Measurements from ENCODE around the gene BCL2L2.

The BCL2L2 gene

DNA sequence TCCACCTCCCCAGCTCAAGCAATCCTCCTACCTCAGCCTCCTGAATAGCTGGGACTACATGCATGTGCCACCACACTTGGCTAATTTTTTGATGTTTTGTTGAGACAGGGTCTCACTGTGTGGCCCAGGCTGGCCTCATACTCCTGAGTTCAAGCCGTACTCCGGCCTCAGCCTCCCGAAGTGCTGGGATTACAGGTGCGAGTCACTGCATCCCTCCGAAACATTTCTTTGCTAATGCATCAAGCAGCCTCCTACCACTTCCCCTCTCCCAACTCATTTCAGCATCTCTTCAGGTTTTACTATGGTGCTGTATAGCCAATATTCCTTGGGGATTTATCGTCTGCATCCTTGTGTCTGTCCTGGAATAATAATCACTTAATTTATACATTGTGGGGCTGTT lies 48.4 kb downstream of the BCL2L2 start:
- TF ChIP-seq, protein P1, sequence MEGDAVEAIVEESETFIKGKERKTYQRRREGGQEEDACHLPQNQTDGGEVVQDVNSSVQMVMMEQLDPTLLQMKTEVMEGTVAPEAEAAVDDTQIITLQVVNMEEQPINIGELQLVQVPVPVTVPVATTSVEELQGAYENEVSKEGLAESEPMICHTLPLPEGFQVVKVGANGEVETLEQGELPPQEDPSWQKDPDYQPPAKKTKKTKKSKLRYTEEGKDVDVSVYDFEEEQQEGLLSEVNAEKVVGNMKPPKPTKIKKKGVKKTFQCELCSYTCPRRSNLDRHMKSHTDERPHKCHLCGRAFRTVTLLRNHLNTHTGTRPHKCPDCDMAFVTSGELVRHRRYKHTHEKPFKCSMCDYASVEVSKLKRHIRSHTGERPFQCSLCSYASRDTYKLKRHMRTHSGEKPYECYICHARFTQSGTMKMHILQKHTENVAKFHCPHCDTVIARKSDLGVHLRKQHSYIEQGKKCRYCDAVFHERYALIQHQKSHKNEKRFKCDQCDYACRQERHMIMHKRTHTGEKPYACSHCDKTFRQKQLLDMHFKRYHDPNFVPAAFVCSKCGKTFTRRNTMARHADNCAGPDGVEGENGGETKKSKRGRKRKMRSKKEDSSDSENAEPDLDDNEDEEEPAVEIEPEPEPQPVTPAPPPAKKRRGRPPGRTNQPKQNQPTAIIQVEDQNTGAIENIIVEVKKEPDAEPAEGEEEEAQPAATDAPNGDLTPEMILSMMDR (IDR thresholded peaks at IDR 0.05; ENCODE audit: insufficient read depth, low read length), result no peak
- TF ChIP-seq SPI1 (IDR thresholded peaks at IDR 0.05; ENCODE audit: borderline replicate concordance, low read depth) (no peak), POLR2AphosphoS5 (IDR thresholded peaks at IDR 0.05; ENCODE audit: low read depth) (no peak), GABPA (IDR thresholded peaks at IDR 0.05; ENCODE audit: low read depth) (no peak)
- TF ChIP-seq, protein P2, sequence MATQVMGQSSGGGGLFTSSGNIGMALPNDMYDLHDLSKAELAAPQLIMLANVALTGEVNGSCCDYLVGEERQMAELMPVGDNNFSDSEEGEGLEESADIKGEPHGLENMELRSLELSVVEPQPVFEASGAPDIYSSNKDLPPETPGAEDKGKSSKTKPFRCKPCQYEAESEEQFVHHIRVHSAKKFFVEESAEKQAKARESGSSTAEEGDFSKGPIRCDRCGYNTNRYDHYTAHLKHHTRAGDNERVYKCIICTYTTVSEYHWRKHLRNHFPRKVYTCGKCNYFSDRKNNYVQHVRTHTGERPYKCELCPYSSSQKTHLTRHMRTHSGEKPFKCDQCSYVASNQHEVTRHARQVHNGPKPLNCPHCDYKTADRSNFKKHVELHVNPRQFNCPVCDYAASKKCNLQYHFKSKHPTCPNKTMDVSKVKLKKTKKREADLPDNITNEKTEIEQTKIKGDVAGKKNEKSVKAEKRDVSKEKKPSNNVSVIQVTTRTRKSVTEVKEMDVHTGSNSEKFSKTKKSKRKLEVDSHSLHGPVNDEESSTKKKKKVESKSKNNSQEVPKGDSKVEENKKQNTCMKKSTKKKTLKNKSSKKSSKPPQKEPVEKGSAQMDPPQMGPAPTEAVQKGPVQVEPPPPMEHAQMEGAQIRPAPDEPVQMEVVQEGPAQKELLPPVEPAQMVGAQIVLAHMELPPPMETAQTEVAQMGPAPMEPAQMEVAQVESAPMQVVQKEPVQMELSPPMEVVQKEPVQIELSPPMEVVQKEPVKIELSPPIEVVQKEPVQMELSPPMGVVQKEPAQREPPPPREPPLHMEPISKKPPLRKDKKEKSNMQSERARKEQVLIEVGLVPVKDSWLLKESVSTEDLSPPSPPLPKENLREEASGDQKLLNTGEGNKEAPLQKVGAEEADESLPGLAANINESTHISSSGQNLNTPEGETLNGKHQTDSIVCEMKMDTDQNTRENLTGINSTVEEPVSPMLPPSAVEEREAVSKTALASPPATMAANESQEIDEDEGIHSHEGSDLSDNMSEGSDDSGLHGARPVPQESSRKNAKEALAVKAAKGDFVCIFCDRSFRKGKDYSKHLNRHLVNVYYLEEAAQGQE (IDR thresholded peaks at IDR 0.05; ENCODE audit: insufficient replicate concordance, low read depth), result no peak
- Histone ChIP-seq H3K27me3 (ENCODE audit: insufficient read depth, poor library complexity, severe bottlenecking) (peaks cover 46% of the 10 kb centered on the region), H3K27ac (replicated peaks) (no peak overlapping the region), H3K4me3 (replicated peaks; ENCODE audit: insufficient read depth, low read length) (no peak overlapping the region)
- DNase-seq (ENCODE audit: low read depth in 1 of 2, low spot score in 1 of 2), result no peak

DNA sequence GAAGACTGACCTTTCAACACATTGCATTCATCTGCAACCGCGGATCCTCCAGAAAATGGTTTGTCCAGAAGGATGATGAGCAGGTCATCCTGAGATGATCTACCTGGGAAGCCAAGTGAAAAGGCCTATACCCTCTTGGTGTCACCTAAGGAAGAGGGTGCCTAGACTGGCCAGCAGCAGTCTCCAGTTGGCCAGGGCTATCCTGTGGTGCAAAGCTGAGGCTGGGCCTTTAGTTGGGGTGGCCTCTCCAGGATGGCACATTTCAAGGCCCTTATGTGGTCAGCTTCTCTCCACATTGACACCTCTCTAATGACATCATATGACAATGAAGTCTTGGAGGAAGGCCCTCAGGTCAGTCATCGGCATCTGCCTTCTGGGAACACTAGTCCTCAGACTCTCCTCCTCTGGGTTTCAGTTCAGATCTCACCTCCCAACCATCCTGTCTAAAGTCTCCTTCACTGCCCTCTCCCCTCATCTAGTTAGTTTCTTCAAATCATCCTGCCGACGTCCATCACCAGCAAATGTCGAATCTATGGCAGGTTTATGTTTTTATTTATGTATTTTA lies 49.3 kb downstream of the BCL2L2 start:
- H3K27me3 ChIP-seq (ENCODE audit: insufficient read depth, poor library complexity, severe bottlenecking), result peaks cover 44% of the 10 kb centered on the region

DNA sequence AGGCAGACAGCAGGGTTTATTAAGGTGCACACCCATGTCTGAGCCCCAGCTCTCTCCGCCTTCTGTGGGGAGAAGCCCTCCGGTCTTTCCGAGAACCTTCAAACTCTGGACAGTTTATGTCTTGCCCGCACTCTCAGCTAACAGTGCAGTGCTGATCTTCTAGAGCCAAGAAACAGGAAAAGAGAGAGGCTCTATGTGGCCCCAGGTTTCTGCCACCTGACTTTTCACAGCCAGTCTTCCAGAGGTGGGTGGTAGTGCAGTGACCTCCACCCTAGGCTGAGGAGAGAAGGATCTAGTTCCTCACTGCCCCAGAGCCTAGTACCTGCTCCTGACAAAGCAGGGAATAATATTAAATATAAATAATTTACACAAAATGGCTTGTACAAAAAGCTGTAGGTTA lies 50.0 kb downstream of the BCL2L2 start:
- H3K27me3 ChIP-seq (ENCODE audit: insufficient read depth, poor library complexity, severe bottlenecking), result peaks cover 37% of the 10 kb centered on the region
- H3K27ac ChIP-seq (replicated peaks), result no peak overlapping the region
- no peak overlapping the region for H3K4me3 ChIP-seq (replicated peaks; ENCODE audit: insufficient read depth, low read length)
- DNase-seq (ENCODE audit: low read depth in 1 of 2, low spot score in 1 of 2), result no peak
- no peak for TF ChIP-seq SPI1 (IDR thresholded peaks at IDR 0.05; ENCODE audit: borderline replicate concordance, low read depth)
- TF ChIP-seq, protein P2 (IDR thresholded peaks at IDR 0.05; ENCODE audit: insufficient replicate concordance, low read depth), result no peak
- no peak for TF ChIP-seq GABPA (IDR thresholded peaks at IDR 0.05; ENCODE audit: low read depth)
- no peak for TF ChIP-seq POLR2AphosphoS5 (IDR thresholded peaks at IDR 0.05; ENCODE audit: low read depth)
- TF ChIP-seq, protein P1 (IDR thresholded peaks at IDR 0.05; ENCODE audit: insufficient read depth, low read length), result no peak

More for the DNA sequence above, 49.3 kb downstream of the BCL2L2 start:
- DNase-seq (ENCODE audit: low read depth in 1 of 2, low spot score in 1 of 2), result no peak
- TF ChIP-seq SPI1 (IDR thresholded peaks at IDR 0.05; ENCODE audit: borderline replicate concordance, low read depth) (no peak), GABPA (IDR thresholded peaks at IDR 0.05; ENCODE audit: low read depth) (no peak), POLR2AphosphoS5 (IDR thresholded peaks at IDR 0.05; ENCODE audit: low read depth) (no peak)
- TF ChIP-seq, protein P2 (IDR thresholded peaks at IDR 0.05; ENCODE audit: insufficient replicate concordance, low read depth), result no peak
- TF ChIP-seq, protein P1 (IDR thresholded peaks at IDR 0.05; ENCODE audit: insufficient read depth, low read length), result no peak
- H3K4me3 ChIP-seq (replicated peaks; ENCODE audit: insufficient read depth, low read length), result no peak overlapping the region
- H3K27ac ChIP-seq (replicated peaks), result no peak overlapping the region
